Measurements from ENCODE around the gene SIM2.

The SIM2 gene

GRCh38 chr21:36716387-36716786 lies 17.5 kb downstream of the SIM2 start:
- no peak for DNase-seq (ENCODE audit: low spot score)

GRCh38 chr21:36716836-36717235 lies 17.9 kb downstream of the SIM2 start:
- DNase-seq (ENCODE audit: low spot score): no peak

- no peak for DNase-seq (ENCODE audit: low spot score)
These were observed 19.1 kb downstream of the SIM2 start for GRCh38 chr21:36717976-36718375.

GRCh38 chr21:36718951-36719501 lies 20.1 kb downstream of the SIM2 start:
- DNase-seq (ENCODE audit: low spot score): peak; percentile 85

GRCh38 chr21:36719614-36720013 lies 20.7 kb downstream of the SIM2 start:
- DNase-seq (ENCODE audit: low spot score): no peak

GRCh38 chr21:36721817-36722216 lies 22.9 kb downstream of the SIM2 start:
- no peak for DNase-seq (ENCODE audit: low spot score)

GRCh38 chr21:36722370-36723368 lies 23.8 kb downstream of the SIM2 start:
- no peak for DNase-seq (ENCODE audit: low spot score)

GRCh38 chr21:36723371-36723881 lies 24.5 kb downstream of the SIM2 start:
- DNase-seq (ENCODE audit: low spot score): no peak

- DNase-seq (ENCODE audit: low spot score): no peak
These were observed 25.7 kb downstream of the SIM2 start for GRCh38 chr21:36724660-36725059.

- DNase-seq (ENCODE audit: low spot score): no peak
These were observed 27.0 kb downstream of the SIM2 start for GRCh38 chr21:36725793-36726386.

GRCh38 chr21:36727866-36728265 lies 29.0 kb downstream of the SIM2 start:
- DNase-seq (ENCODE audit: low spot score): no peak

GRCh38 chr21:36728371-36729111 lies 29.6 kb downstream of the SIM2 start:
- no peak for DNase-seq (ENCODE audit: low spot score)

GRCh38 chr21:36729310-36729970 lies 30.5 kb downstream of the SIM2 start:
- no peak for DNase-seq (ENCODE audit: low spot score)

- DNase-seq (ENCODE audit: low spot score): no peak
These were observed 31.7 kb downstream of the SIM2 start for GRCh38 chr21:36730291-36731281.

- no peak for DNase-seq (ENCODE audit: low spot score)
These were observed 33.3 kb downstream of the SIM2 start for GRCh38 chr21:36732217-36732616.

- no peak for DNase-seq (ENCODE audit: low spot score)
These were observed 33.8 kb downstream of the SIM2 start for GRCh38 chr21:36732761-36733160.

- DNase-seq (ENCODE audit: low spot score): no peak
These were observed 34.9 kb downstream of the SIM2 start for GRCh38 chr21:36733857-36734256.

GRCh38 chr21:36734367-36735200 lies 35.7 kb downstream of the SIM2 start:
- DNase-seq (ENCODE audit: low spot score): no peak

- no peak for DNase-seq (ENCODE audit: low spot score)
These were observed 36.2 kb downstream of the SIM2 start for GRCh38 chr21:36735201-36735515.
